HG02610 (cell line): ENCODE results near the gene SMARCD3.

Experiments
- ATAC-seq: cut with Tn5 transposase; IDR thresholded peaks from one replicate; pipeline ENCODE4 v1.9.1; 2021; ENCODE audit warnings: mild to moderate bottlenecking, moderate library complexity; ENCODE audit not compliant: unreplicated experiment

The SMARCD3 gene

DNA sequence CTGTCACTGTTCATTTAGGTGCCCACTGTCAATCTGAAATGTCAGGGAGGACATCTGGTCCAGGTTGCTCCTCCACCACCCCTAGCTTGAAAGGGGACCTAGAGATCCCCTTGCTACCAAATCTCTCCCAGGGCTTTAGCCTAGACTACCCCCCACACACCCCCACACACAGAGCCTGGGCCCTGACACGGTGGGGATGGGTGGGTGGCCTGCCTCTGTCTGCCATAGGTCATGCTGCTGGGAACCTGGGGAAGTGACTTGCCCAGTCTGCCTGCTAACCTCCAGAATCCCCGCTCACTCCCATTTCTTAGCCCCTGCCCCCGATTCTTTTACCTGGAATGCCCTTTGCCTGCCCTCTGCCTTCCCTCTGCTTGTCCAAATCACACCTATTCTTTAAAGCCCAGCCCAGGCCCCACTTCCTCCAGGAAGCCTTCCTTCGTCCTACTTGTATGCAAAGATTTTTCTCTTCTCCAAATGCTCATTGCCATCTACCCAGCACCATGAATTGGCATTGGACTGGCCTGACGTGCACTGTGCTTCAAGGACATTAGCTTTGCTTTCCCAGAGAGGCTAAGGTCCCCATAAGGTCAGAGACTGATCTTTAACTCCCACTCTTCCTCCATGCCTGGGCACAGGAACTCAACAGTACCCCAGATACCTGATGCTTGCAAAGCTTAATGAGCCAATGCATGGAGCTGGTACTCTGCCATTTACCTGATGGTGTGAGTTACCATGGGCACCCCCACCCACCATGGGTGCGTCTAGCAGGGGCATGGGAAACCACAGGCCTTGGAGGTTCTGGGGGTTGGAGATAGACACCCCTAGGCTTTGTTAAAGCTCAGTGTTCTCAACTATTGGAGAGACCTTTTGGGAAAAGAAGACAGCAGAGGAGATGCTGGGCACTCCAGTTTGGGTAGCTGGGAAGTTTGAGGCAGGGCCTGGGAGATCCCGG is 2.0 kb upstream of the SMARCD3 start:
- no peak for ATAC-seq

DNA sequence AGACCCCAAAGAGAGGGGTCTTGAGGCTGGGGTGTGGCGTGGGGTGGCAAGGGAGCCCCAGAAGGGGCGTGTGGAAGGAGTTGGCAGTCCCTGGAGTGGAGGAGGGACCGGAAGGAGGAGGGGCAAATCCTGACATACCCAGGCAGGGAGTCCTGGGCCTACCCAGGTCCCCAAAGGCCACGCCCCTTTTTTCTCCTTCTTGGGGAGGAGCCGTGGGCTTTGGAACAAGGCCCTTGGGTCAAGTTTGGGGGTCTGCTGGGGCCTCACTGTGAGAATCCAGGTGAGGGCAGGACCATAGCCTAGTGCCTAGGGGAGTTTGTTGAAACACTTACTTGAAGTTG is 1.2 kb upstream of the SMARCD3 start:
- no peak for ATAC-seq

DNA sequence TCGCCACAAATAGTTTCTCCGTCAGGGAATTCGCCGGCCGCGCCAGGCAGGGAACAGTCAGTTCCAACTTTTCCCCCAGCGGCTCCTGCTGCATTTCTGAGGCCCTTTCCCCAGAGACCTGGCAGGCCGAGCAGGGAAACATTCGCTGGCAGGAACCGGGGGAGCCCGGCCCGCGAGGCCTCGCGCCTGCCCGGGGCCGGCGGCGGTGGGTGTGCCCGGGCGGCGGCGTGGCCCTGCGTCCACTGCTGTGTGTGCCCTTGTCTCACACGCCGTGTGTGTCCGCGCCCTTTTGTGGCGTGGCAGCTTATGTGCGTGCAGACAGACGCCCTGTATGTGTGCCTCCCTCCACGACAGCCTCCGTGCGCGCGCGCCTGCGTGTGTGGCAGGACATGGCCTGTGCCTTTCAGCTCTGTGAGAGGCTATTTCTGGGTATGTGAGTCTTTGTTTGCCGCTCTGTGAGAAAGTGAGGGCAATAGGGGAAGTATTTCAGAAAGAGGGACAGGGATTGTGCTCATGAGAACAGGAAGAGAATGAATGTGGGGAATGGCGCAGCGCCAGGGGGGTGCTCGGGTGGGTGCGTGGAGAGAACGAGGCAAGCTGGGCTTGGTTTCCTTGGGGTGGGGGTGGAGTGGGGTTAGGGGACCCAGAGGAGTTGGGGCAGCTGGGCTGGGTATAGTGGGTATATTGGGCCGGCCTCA is 689 bp upstream of the SMARCD3 start:
- no peak for ATAC-seq

DNA sequence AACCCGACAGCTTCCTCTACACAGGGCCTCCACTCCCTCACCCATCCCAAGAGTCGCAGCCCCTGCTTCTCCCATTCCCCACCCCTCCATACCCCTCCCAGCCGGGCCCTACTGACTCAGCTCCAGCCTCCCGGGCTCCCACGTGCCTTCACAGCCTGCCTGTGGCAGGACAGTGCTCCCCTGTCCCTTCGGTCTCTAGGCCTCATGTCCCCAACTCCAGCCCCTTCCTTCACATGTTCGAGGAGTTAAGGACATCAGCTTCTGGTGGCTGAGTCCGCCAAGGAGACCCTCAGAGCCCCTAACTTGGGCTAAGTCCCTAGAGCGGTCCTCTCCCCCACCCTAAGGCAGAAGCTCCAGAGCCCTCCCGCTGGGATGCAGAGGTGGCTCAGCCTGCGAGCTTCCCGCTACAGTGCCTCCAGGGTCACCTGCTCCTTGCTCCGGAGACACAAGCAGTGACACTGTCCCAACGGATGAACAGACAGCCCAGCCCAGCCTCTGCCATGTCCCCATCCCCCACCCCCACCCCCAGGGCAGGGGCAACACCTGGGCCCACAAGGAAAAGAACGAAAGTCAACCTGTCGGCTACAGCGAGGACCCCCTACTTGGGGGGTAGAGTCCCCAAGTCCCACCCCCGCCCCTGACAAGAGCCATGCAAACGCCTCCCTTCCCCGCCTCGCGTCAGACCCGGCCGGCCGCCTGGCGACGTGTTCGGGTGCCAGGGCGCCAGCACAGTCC is 716 bp downstream of the SMARCD3 start:
- ATAC-seq, result no peak

DNA sequence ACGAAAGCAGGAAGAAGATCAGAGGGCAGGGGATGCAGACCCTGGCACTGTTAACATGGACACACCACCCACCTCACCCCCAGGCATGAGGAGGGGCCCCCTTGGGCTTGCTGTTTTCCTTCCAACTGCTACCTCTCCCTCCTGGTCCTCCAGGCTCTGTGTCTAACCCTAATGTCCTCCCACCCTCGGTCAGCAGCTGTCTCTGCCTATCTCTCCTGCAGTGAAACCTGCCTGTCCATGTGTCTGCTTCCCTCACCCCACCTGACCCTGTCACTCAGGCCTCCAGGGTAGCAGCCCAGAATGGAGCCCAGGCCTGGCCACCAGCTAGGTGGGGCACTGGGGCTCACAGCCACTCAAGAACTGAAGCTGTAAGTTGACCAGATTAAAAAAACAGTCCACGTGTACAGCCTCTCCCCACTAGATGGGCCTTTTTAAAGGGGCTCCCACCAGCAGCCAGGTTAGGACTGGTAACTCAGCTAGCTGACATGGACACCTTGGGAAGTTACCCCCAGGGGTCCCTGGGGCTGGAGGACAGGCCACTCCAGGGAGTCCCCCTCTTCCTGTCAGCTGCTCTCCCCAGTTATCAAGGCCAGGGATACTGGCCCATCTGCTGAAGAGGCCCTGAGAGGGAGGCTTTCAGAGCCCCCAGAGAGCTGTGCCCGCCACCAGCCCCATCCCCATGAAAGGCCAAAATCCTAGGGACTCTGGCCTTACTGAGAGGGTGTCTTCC is 1.5 kb downstream of the SMARCD3 start:
- ATAC-seq, result no peak

DNA sequence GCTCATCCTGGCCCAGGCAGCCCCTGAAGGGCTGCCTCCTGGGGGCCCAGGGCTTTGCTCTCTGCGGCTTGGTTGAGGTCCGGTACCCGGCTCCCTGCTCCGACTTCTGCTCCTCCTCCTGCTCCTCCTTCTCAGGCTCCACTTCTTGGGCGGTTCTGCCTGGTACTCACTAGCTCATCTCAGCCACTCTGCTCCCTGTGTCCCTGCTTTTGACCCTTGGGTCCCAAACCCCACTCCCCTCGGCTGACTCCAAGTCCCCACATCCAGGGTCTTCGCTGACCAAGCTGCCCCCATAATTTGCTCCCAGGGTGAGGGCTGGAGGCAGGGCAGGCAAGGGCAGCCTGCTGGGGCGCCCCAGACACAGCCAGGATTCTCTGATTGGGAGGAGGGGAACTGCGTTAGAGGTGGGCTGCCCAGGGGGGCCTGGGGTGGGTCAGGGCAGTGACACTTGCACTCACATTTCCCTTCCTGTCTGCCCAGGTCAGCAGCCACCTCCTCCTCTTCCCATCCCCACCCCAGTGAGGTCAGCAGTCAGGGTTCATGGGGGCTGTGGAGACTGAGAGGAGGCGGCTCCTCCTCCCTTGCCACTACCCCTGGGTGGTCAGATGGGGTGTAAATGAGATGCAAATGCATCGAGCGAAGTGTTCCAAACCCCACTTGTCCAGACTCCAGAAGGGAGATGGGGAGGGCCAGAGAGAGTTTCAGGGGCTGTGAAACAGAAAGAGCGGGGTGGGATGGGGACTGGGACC is 2.2 kb downstream of the SMARCD3 start:
- ATAC-seq, result no peak

DNA sequence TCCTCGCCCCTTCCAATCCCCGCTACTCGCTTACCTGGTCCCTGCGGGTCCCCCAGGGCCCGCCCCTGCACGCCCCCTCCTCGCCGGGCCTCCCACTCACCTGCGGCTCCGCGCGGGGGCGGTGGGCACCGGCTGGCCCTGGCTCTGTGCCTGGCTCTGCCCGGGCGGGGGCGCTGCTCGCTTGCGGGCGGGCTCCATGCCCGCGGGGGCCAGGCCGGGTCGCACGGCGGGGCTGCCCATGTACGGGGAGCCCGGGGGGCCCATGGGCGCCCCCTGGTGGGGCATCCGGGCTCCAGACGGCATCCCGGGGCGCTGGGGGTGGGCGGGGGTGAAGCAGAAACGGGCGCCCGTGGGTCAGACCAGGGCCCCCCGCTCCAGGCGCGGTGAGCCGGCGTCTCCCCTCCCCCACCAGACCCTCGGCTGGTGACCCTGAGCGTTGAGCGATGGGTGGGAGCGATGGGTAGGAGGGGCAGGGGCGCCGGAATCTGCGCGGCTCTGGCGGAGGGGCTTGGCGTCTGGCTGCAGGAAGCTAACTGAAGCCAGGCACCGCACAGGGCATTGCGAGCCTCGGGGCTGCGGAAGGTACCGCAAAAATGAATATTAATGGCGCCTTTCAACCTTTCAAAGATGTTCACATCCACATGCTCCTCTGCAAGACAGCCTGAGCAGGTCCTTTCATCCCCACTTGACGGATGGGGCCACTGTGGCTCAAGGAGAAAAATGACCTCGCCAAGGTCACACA is 3.0 kb downstream of the SMARCD3 start:
- ATAC-seq, result no peak

DNA sequence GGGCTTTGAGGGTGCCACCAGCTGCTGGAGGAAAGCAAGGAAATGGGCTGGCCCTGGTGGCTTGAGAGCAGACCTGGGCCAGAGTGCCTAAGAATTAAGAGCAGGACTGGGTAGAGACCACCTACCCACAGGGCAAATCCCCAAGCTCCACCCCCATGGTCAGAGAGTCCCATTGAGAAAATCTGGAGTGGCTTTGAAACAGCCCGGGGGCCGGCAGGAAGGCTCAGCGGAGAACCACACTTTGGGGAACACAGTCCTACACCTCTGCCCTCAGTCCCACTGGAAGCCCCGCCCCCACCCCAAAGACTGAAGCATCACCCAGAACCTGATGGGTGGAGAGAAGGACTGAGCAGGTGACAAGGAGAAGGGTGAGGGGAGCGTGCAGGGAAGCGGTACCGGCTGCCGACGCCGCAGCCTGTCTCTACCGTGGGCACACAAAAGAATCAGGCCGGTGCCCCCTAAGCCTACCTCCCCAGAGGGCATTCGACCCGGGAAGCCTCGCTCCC is 3.6 kb downstream of the SMARCD3 start:
- no peak for ATAC-seq

DNA sequence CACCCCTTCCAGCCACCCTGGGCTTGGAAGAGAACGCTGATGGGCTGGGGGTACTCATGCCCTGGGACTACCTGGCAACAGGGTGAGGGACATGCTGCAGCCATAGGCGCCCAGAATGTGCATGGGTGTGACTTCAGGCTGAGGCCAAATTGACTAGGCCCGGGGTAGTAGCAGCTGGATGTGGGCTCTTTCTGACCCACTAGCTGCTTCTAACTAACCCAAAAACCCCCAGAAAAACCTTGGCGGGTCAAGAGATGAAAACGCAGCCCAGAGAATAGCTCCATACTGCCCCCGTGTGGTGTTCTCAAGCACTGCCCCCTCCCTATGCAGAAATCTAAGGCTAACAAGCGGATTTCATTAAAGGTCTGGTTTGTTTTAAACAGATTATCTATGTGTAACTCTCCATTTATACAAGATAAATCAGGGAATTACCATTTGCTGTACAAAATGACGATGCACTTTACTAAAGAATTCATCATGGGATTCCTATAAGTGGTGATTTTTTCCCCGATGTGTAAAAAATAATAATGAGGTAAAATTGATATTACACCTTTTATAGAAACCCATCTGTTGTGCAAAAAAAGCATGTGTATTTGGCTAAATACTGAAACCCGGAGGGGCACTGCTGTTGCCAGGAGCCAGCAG is 4.2 kb downstream of the SMARCD3 start:
- ATAC-seq, result no peak

DNA sequence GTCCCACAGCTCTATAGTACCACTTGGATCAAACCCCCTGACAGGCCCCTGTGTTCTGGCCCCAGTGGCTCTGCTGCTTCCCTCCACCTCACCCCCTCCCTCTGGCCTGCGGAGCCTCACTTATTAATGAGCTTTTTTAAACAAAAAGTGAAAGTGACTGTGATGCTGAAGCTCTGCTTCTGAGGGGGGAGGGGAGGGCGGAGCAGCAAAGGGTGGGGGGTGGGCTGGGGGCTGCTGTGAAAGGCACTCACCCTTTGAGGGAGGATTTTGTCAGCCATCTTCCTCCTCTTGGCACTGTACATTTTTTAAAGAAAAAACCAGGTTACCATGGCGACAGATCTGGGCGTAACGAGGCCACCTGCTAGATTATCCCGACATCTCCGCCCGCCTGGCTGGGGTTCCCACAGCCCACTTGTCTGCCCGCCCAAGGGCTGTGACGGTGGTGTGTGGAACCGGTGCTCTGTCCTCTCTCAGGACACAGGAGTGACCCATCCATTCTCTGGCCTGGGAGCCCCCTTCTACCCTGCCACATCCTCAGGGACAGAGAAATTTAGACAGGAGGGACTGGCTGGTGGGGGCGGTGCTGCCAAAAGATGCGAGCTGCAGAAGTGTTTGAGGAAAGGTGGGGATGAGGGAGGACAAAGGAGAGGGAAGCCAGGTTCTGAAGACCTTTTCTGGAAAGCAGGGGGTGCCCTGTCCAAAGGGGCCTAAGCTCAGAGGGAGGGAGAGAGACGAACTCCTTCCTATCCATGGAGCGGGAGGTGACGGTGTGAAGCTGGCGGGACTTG is 4.9 kb downstream of the SMARCD3 start:
- peak; percentile 36 for ATAC-seq

DNA sequence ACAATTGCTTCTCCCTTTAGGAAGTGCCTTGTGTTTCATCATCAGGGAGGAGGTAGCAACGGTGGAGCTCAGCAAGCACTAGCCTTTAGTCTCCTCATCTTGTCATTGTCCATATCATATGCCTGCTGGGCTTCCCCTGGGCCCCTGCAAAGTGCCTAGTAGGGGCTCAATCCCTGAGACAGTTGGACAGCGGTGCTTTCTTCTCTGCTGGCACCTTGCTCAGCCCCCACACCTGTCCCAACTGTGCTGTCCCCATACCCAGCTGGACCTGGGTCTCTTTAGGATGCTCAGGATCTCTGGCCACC is 5.5 kb downstream of the SMARCD3 start:
- no peak for ATAC-seq

DNA sequence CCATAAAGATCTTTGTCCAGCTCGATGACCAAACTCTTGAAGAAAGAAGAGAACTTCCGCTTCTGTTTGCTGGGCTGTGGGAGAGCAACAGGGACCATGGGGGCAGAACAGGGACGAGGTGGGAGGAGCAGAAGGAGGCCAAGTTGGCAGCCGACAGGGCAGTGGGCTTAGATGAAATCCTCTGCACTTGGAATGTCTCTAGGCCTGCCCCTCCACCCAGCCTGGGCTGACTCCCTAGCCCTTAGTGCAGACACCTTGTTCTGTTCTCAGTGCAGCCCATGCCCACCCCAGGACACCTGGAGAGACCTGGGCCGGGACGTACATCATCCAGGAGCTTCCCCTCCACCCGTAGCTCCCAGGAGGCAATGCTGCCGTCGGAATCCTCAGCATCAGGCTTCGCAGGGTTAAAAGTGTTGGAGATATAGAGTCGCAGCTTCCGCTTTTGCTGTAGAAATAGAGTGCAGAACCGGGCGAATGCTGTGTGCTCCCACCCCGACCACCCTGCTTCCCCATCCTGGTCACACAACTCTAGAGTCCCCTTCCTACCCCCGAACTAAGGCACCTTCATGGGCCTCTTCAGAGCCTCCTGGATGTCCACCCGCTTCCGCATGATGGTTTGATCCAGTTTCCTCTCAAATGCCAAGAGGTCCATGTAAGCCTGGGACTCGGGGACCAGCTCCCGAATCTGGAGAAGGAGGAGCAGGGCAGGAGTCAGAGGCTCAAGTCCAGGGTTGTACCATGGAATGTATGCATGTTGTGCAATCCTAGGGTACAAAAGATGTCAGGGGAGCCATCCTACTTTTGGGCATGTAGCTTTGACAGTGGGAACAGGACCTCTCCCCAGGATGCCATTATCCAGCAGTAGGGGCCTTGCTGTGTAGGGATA is 6.1 kb downstream of the SMARCD3 start:
- ATAC-seq, result no peak

DNA sequence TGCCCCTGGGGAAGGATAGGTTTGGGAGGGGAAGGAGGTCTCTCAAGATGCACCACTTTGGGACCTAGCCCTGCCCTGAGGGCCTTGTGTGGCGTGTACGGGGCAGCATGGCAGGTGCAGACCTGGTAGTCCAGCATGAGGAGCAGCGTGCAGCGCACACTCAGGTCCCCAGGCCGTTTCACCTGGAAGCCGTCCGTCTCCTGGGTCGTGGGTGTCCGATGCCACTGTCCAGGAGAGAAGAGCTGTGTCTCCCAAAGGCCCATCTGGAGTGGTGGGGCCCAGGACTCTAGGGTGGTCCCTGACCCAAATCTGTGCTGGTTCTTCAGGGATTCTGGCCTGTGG is 6.8 kb downstream of the SMARCD3 start:
- no peak for ATAC-seq

DNA sequence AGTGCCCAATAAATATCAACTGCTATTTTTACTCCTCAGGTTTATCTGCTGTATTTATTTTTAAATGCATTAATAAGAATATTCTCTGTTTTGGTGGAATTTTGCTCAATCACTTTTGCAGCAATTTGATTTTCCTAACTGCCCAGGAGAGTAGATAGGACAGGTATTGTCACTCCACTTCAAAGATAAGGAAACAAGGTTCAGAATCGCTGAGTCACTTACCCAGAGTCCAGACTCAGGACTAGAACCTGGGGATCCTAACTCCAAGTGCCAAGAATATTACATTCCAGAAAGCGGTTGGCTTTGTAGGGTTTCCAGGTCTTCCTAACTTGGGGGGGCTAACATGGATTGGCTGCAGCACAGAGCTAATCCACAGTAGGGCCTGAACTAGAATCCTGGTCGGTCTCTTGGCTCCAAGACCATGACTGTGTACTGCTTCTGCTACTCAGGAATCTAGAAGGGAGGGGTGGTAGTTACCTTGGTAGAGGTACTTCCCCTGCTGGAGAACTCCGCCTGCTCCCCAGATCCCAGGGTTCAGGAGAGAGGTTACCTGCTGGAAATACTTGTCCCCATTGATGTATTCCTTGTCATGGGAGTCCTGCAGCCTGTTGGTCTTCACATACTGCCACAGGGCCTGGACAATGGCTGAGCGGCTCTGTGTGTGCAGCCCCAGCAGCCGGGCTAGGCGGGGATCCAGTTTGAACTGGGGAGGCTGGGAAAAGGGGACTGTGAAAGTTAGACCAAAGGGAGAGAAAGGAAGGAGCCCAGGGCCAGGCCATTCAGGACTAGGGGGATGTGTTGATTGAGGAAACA is 7.3 kb downstream of the SMARCD3 start:
- no peak for ATAC-seq

DNA sequence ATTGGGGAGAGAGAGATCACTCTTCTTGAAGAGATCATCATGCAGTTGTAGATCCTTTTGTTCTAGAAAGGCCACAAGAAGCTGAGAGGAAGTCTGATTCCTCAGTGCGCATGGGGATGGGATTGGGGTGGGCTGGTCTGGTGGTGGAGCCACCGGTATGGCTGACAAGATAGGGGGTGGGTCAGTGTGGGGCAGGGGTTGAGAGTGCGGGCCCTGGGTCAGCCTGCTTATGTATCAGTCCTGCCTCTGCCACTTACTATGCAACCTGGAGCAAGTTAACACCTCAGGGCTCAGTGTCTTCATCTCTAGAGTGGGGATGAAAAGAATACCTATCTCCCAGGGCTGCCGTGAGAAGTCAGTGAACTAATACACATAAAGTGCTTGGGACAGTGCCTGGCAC is 8.0 kb downstream of the SMARCD3 start:
- ATAC-seq, result no peak

DNA sequence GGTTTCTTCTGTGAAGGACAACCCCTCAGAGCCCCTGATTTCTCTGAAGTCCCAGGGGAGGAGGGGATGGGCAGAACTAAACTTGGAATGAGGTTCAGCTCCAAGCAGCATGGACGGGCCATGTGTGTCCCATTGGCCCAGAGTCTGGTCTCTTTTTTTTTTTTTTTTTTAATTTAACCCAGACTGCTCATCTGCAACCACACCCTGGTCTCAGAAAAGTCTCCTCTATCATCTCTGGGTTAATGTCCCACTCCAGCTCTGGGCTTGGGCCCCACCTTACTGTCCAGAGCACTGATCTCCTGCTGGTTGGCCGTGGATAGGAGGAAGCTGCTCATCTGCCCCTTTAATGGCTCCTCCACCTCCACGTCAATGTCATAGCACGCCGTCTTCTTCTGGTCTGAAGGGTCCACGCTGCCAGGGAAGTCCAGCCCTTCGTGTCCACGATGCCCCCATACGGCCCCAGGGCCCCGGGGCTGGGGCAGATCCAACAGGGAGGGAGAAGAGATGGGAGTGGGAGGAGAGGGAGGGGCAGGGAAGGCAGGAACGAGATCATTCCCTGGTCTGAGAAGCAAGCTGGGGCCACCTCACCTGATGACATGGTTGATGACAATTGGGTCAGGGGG is 8.5 kb downstream of the SMARCD3 start:
- no peak for ATAC-seq
